Gastroesophageal sphincter (tissue), 3 donors: ENCODE data around the gene C10orf90.

Source experiments
- EP300 ChIP-seq: sonication (generic); formaldehyde crosslinking; IDR thresholded peaks from one replicate; pipeline ENCODE4 v1.6.1; 2017; ENCODE audit warnings: antibody characterized with exemption, mild to moderate bottlenecking
- POLR2A ChIP-seq, 2 donors: fragments of 450-650 bp; IDR thresholded peaks; one replicate each; pipeline ENCODE4 v1.6.1; 2017; ENCODE audit warnings: antibody characterized with exemption in 2 of 2, mild to moderate bottlenecking in 2 of 2, moderate library complexity in 1 of 2
- POLR2AphosphoS5 ChIP-seq: sonication (generic); formaldehyde crosslinking; IDR thresholded peaks from one replicate; pipeline ENCODE4 v1.6.1; 2017; ENCODE audit warnings: antibody characterized with exemption
- TF ChIP-seq, protein P1 (sequence below), 4 experiments: fragments of 200-600 bp in 2 of 4; fragments of 450-650 bp in 2 of 4; sonication (generic) in 1 of 4; IDR thresholded peaks; one replicate each; pipeline ENCODE4 v1.5.1; 2017 to 2019; ENCODE audit warnings: antibody characterized with exemption in 4 of 4, mild to moderate bottlenecking in 2 of 4, moderate library complexity in 2 of 4

GRCh38 chr10:126670895-126671261, 385 bp upstream of the C10orf90 start:
- no peak for TF ChIP-seq POLR2A (IDR thresholded peaks at IDR 0.05)
- TF ChIP-seq, protein P1, sequence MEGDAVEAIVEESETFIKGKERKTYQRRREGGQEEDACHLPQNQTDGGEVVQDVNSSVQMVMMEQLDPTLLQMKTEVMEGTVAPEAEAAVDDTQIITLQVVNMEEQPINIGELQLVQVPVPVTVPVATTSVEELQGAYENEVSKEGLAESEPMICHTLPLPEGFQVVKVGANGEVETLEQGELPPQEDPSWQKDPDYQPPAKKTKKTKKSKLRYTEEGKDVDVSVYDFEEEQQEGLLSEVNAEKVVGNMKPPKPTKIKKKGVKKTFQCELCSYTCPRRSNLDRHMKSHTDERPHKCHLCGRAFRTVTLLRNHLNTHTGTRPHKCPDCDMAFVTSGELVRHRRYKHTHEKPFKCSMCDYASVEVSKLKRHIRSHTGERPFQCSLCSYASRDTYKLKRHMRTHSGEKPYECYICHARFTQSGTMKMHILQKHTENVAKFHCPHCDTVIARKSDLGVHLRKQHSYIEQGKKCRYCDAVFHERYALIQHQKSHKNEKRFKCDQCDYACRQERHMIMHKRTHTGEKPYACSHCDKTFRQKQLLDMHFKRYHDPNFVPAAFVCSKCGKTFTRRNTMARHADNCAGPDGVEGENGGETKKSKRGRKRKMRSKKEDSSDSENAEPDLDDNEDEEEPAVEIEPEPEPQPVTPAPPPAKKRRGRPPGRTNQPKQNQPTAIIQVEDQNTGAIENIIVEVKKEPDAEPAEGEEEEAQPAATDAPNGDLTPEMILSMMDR (IDR thresholded peaks at IDR 0.05) = no peak
- TF ChIP-seq EP300 = no peak
- no peak for TF ChIP-seq POLR2AphosphoS5
